PC-3 (cell line): ENCODE results near the gene RAD51. TPM values are rescaled to one million over a fixed set of nuclear protein-coding genes. Genes with fewer than 3 reads are reported as not detected.

Experiments
- ATAC-seq: fragments of 200-7000 bp; cut with Tn5 transposase; 2 replicates; pipeline ENCODE4 v1.9.1; 2020; ENCODE audit warnings: mild to moderate bottlenecking, moderate library complexity
- BruUV-seq: library from RNA; stranded (reverse); fragments of 400-500 nt; replicated peaks from 2 replicates; lab custom pipeline; 2021; lab: Mats Ljungman, UMichigan
- CTCF ChIA-PET: fragments of 300-600 bp; sonication (Branson Sonifier 250); formaldehyde crosslinking; loops from one replicate; lab custom pipeline; 2022; ENCODE audit warnings: antibody characterized with exemption; lab: Charles Lee
- POLR2A ChIA-PET: fragments of 300-600 bp; sonication (Branson Sonifier 250); formaldehyde crosslinking; loops from one replicate; lab custom pipeline; 2022; ENCODE audit warnings: antibody characterized with exemption; ENCODE audit not compliant: unreplicated experiment; lab: Charles Lee
- DNase-seq: peaks from one replicate; pipeline ENCODE4 v3.0.0-alpha.2; 2015
- H2AFZ ChIP-seq: fragments of 300-600 bp; sonication (generic); 2 replicates; pipeline ENCODE4 v1.6.0; 2016; ENCODE audit warnings: antibody characterized with exemption, low read length
- H3F3A ChIP-seq: fragments of 300-600 bp; sonication (generic); one replicate; pipeline ENCODE4 v1.6.0; 2017; ENCODE audit warnings: antibody characterized with exemption, low read length, control low read depth, mild to moderate bottlenecking; ENCODE audit not compliant: unreplicated experiment
- H3K27ac ChIP-seq: fragments of 300-600 bp; sonication (generic); 2 replicates; pipeline ENCODE4 v1.5.1; 2016; ENCODE audit warnings: mild to moderate bottlenecking, low read length
- H3K27me3 ChIP-seq: fragments of 300-600 bp; sonication (generic); 2 replicates; pipeline ENCODE4 v1.6.1; 2016; ENCODE audit warnings: low read length, mixed read lengths
- H3K36me3 ChIP-seq: fragments of 300-600 bp; sonication (generic); 2 replicates; pipeline ENCODE4 v1.6.1; 2016; ENCODE audit warnings: low read depth, mixed run types, low read length, mixed read lengths
- H3K4me1 ChIP-seq: fragments of 300-600 bp; sonication (generic); 2 replicates; pipeline ENCODE4 v1.5.1; 2016; ENCODE audit warnings: low read length; ENCODE audit not compliant: insufficient read depth
- H3K4me2 ChIP-seq: fragments of 300-600 bp; sonication (generic); 2 replicates; pipeline ENCODE4 v1.6.0; 2016; ENCODE audit warnings: low read length
- H3K4me3 ChIP-seq: fragments of 300-600 bp; sonication (generic); 2 replicates; pipeline ENCODE4 v1.5.1; 2016; ENCODE audit warnings: mild to moderate bottlenecking, low read length, mixed read lengths
- H3K79me2 ChIP-seq: fragments of 300-600 bp; sonication (generic); 2 replicates; pipeline ENCODE4 v1.6.1; 2017; ENCODE audit warnings: low read length, mixed read lengths
- H3K9ac ChIP-seq: fragments of 300-600 bp; sonication (generic); 2 replicates; pipeline ENCODE4 v1.6.0; 2016; ENCODE audit warnings: mild to moderate bottlenecking, low read length
- H3K9me2 ChIP-seq: fragments of 300-600 bp; sonication (generic); replicated peaks from 2 replicates; pipeline ENCODE4 v1.6.1; 2016; ENCODE audit warnings: mixed run types, low read length, mixed read lengths
- H3K9me3 ChIP-seq: fragments of 300-600 bp; sonication (generic); 2 replicates; pipeline ENCODE4 v1.6.1; 2016; ENCODE audit warnings: low read length, mixed read lengths
- H4K20me1 ChIP-seq: fragments of 300-600 bp; sonication (generic); 2 replicates; pipeline ENCODE4 v1.6.1; 2016; ENCODE audit warnings: low read length, mixed read lengths
- CTCF ChIP-seq: fragments of 300-600 bp; sonication (generic); conservative IDR thresholded peaks from 2 replicates; pipeline ENCODE4 v1.5.1; 2017; ENCODE audit warnings: antibody characterized with exemption, low read depth, mild to moderate bottlenecking, low read length
- EZH2 ChIP-seq: fragments of 300-600 bp; sonication (generic); IDR thresholded peaks from one replicate; pipeline ENCODE4 v1.6.1; 2017; ENCODE audit warnings: antibody characterized with exemption, mild to moderate bottlenecking, low read length; ENCODE audit not compliant: unreplicated experiment
- EZH2phosphoT487 ChIP-seq: fragments of 300-600 bp; sonication (generic); IDR thresholded peaks from 2 replicates; pipeline ENCODE4 v1.6.1; 2018; ENCODE audit warnings: mild to moderate bottlenecking, antibody characterized with exemption, low read length, borderline replicate concordance
- intact Hi-C: fragments of 100-400 bp; cut with micrococcal nuclease; formaldehyde crosslinking; loops from 2 replicates; pipeline ENCODE4 v1.9.0; 2023
- total RNA-seq: library from RNA; depleted of rRNA; stranded (reverse); fragments of >200 nt; gene quantifications from 2 replicates; pipeline ENCODE4 v1.2.3, GENCODE V29; 2014

Gene RAD51
- total RNA-seq, 1 experiment from 2014 or later, result 21.9 TPM

GRCh38 chr15:40754883-40755811 lies 60.2 kb downstream of the RAD51 start, which contains the start of gene RMDN3:
Gene RMDN3, minus strand, starts transcription at chr15:40755254. Its CDS starts 471 bp downstream, at chr15:40754783.
- peaks cover 47% of the 10 kb centered on the region for H3K79me2 ChIP-seq
- intact Hi-C loops, result loop anchor here (1.0 kb wide), 1 partner anchor 9 kb away; the partner anchor contains the start of gene GCHFR
- peak; percentile 97 for DNase-seq
- H2AFZ ChIP-seq, result peak within 1 kb of the TSS; percentile 79
- H3K9me2 ChIP-seq, result no peaks in the 10 kb centered on the region
- no peak for TF ChIP-seq CTCF
- no peak for TF ChIP-seq EZH2phosphoT487
- no peaks in the 10 kb centered on the region for H4K20me1 ChIP-seq
- TSS peak; percentile 99 for BruUV-seq
- peak; percentile 85 for ATAC-seq
- H3K27ac ChIP-seq, result peak within 1 kb of the TSS; percentile 60
- H3F3A ChIP-seq, result no peaks in the 10 kb centered on the region
- CTCF ChIA-PET, result no interaction called here
- H3K36me3 ChIP-seq, result peaks cover 12% of the 10 kb centered on the region; the same call in 1 of the 2 replicates
- peak within 1 kb of the TSS; percentile 92 for H3K9ac ChIP-seq
- H3K4me3 ChIP-seq, result peak within 1 kb of the TSS; percentile 91
- H3K4me2 ChIP-seq, result peak within 1 kb of the TSS; percentile 85
- no peaks in the 10 kb centered on the region for H3K9me3 ChIP-seq
- H3K27me3 ChIP-seq, result no peaks in the 10 kb centered on the region
- peaks cover 12% of the 10 kb centered on the region for H3K4me1 ChIP-seq
- POLR2A ChIA-PET, result interaction anchor here (0.6 to 1.1 kb wide), 2 partner anchors 22 to 23 kb away, joined by 3 to 4 read pairs; no protein-coding TSS in a partner anchor

GRCh38 chr15:40755812-40756208 lies 60.8 kb downstream of the RAD51 start:
- peak overlapping the region; percentile 60 for H3K27ac ChIP-seq
- H2AFZ ChIP-seq, result peak overlapping the region; percentile 68
- no peak for TF ChIP-seq CTCF
- TF ChIP-seq EZH2, result no peak
- TF ChIP-seq EZH2phosphoT487, result no peak

More at GRCh38 chr15:40755812-40756208, 60.8 kb downstream of the RAD51 start:
- Histone ChIP-seq H3K79me2 (peaks cover 42% of the 10 kb centered on the region), H3K36me3 (peaks cover 9% of the 10 kb centered on the region; the same call in 1 of the 2 replicates), H3K9me3 (no peaks in the 10 kb centered on the region), H3K27me3 (no peaks in the 10 kb centered on the region), H3K4me3 (peak overlapping the region; percentile 91), H3K4me2 (peak overlapping the region; percentile 85), H3K9me2 (no peaks in the 10 kb centered on the region), H3K9ac (peak overlapping the region; percentile 92), H3F3A (no peaks in the 10 kb centered on the region), H4K20me1 (no peaks in the 10 kb centered on the region), H3K4me1 (peaks cover 12% of the 10 kb centered on the region)
- intact Hi-C loops, result loop anchor here (1.0 kb wide), 1 partner anchor 8 kb away; the partner anchor contains the start of gene GCHFR
- DNase-seq (no peak), ATAC-seq (no peak)
- CTCF ChIA-PET, result no interaction called here
- no TSS peak for BruUV-seq
- POLR2A ChIA-PET, result no interaction called here
